Esophagus squamous epithelium (tissue), 4 donors: ENCODE results near the gene PLOD3.

Experiments
- POLR2A ChIP-seq, 4 donors: fragments of 450-650 bp; IDR thresholded peaks; one replicate each; pipeline ENCODE4 v1.6.1; 2017; ENCODE audit warnings: antibody characterized with exemption in 4 of 4, mild to moderate bottlenecking in 4 of 4, moderate library complexity in 3 of 4
- TF ChIP-seq, protein P1 (sequence below), 6 experiments: fragments of 450-650 bp in 4 of 6; fragments of 200-600 bp in 2 of 6; sonication (generic) in 2 of 6; IDR thresholded peaks; one replicate each; pipeline ENCODE4 v1.5.1; 2016 to 2019; ENCODE audit warnings: antibody characterized with exemption in 6 of 6, mild to moderate bottlenecking in 4 of 6, moderate library complexity in 4 of 6

GRCh38 chr7:101189109-101189508 lies 28.3 kb downstream of the PLOD3 start:
- TF ChIP-seq POLR2A (IDR thresholded peaks at IDR 0.05), result no peak
- TF ChIP-seq, protein P1, sequence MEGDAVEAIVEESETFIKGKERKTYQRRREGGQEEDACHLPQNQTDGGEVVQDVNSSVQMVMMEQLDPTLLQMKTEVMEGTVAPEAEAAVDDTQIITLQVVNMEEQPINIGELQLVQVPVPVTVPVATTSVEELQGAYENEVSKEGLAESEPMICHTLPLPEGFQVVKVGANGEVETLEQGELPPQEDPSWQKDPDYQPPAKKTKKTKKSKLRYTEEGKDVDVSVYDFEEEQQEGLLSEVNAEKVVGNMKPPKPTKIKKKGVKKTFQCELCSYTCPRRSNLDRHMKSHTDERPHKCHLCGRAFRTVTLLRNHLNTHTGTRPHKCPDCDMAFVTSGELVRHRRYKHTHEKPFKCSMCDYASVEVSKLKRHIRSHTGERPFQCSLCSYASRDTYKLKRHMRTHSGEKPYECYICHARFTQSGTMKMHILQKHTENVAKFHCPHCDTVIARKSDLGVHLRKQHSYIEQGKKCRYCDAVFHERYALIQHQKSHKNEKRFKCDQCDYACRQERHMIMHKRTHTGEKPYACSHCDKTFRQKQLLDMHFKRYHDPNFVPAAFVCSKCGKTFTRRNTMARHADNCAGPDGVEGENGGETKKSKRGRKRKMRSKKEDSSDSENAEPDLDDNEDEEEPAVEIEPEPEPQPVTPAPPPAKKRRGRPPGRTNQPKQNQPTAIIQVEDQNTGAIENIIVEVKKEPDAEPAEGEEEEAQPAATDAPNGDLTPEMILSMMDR (IDR thresholded peaks at IDR 0.05), result no peak
